Measurements from ENCODE around the gene MADCAM1.
A peak's percentile ranks its signal among the peaks of the same experiment; 100 is the strongest.

MADCAM1 gene

DNA sequence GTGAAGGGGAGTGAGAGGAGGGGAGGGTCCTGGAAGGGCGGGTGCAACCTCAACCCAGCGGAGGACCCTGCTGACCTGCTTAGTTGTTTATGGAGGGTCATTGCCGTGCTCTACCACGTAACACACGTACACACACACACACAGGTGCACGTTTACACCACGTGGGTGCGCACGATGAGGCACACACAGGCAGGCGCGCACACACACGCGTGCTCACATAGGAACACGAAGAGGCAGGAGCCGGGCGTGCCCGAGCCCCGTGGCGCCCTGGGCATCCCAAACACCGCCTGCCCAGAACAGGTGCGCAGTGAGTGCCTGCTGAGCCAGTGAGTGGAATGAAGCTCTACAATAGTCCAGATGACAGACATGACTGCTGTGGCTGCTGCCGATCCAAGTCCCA, 11.2 kb upstream of the MADCAM1 start:
- H3K9me3 ChIP-seq (ENCODE audit: low read length): 0 out of 2 replicates have a peak, but pooled peaks cover 3% of the 10 kb centered on the region
- no peak overlapping the region for H3K4me3 ChIP-seq (ENCODE audit: low read depth, low read length, poor library complexity, severe bottlenecking)
- no peaks in the 10 kb centered on the region for H4K20me1 ChIP-seq (ENCODE audit: insufficient read depth, low read length)
- H3K79me2 ChIP-seq (ENCODE audit: insufficient read depth, low read length): no peaks in the 10 kb centered on the region
- H3K4me2 ChIP-seq (ENCODE audit: low read length): no peak overlapping the region
- peaks cover 9% of the 10 kb centered on the region for H3F3A ChIP-seq (ENCODE audit: insufficient read depth, low read length)
- peaks cover 8% of the 10 kb centered on the region for H3K4me1 ChIP-seq (ENCODE audit: insufficient read depth, low read length, severe bottlenecking)
- H3K27me3 ChIP-seq (ENCODE audit: insufficient read depth, low read length): no peaks in the 10 kb centered on the region
- H2AFZ ChIP-seq (ENCODE audit: low read length): no peak overlapping the region
- H3K9ac ChIP-seq (ENCODE audit: low read length): no peak overlapping the region
- H3K36me3 ChIP-seq (ENCODE audit: insufficient read depth, low read length): no peaks in the 10 kb centered on the region; the same call in 1 of the 2 replicates
- TF ChIP-seq EZH2 (IDR thresholded peaks at IDR 0.05; ENCODE audit: borderline replicate concordance, low read length): no peak
- TF ChIP-seq, protein P1, sequence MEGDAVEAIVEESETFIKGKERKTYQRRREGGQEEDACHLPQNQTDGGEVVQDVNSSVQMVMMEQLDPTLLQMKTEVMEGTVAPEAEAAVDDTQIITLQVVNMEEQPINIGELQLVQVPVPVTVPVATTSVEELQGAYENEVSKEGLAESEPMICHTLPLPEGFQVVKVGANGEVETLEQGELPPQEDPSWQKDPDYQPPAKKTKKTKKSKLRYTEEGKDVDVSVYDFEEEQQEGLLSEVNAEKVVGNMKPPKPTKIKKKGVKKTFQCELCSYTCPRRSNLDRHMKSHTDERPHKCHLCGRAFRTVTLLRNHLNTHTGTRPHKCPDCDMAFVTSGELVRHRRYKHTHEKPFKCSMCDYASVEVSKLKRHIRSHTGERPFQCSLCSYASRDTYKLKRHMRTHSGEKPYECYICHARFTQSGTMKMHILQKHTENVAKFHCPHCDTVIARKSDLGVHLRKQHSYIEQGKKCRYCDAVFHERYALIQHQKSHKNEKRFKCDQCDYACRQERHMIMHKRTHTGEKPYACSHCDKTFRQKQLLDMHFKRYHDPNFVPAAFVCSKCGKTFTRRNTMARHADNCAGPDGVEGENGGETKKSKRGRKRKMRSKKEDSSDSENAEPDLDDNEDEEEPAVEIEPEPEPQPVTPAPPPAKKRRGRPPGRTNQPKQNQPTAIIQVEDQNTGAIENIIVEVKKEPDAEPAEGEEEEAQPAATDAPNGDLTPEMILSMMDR (IDR thresholded peaks at IDR 0.05; ENCODE audit: low read length): no peak
- H3K9me2 ChIP-seq (ENCODE audit: low read depth, low read length): no peaks in the 10 kb centered on the region
- H3K27ac ChIP-seq (ENCODE audit: low read depth, low read length, poor library complexity, severe bottlenecking): no peak overlapping the region

DNA sequence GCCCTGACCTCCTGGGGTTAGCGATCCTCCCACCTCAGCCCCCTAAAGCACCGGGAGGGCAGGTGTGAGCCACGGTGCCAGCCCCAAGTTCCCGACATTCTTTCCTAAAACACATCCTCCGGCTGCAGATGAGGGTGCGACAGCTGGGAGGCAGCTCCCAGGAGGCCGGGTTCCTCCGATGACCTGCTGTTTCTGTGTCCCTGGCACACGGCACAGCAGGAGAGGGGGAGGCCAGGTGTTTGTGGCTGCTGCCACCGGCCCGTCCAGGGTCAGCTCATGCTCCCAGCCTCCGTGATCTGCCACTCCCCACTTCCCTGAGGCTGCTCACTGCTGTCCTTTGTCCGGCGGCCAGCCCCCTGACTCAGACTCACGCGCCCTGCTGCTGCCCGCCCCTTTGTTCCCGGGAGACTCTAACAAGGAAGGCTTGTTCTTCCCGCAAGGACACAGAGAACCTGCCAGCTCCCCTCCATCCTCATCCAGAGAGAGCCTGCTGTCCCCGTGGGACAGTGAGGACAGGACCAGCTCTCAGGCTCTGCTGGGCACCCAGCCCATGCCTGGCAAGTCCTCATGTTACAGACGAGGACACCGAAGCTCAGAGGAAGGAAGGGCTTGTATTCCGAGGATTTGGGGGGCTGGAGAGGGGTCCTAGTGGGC, 10.6 kb upstream of the MADCAM1 start:
- Histone ChIP-seq H3K27me3 (ENCODE audit: insufficient read depth, low read length) (no peaks in the 10 kb centered on the region), H3K4me1 (ENCODE audit: insufficient read depth, low read length, severe bottlenecking) (peaks cover 8% of the 10 kb centered on the region), H3K9ac (ENCODE audit: low read length) (no peak overlapping the region), H3K9me3 (ENCODE audit: low read length) (no peaks in the 10 kb centered on the region), H3K79me2 (ENCODE audit: insufficient read depth, low read length) (no peaks in the 10 kb centered on the region), H2AFZ (ENCODE audit: low read length) (no peak overlapping the region), H3K4me3 (ENCODE audit: low read depth, low read length, poor library complexity, severe bottlenecking) (no peak overlapping the region), H3K36me3 (ENCODE audit: insufficient read depth, low read length) (no peaks in the 10 kb centered on the region; the same call in 1 of the 2 replicates), H3K27ac (ENCODE audit: low read depth, low read length, poor library complexity, severe bottlenecking) (no peak overlapping the region), H3K4me2 (ENCODE audit: low read length) (no peak overlapping the region), H4K20me1 (ENCODE audit: insufficient read depth, low read length) (no peaks in the 10 kb centered on the region), H3K9me2 (ENCODE audit: low read depth, low read length) (no peaks in the 10 kb centered on the region), H3F3A (ENCODE audit: insufficient read depth, low read length) (peaks cover 4% of the 10 kb centered on the region)
- TF ChIP-seq, protein P1 (IDR thresholded peaks at IDR 0.05; ENCODE audit: low read length): no peak
- TF ChIP-seq EZH2 (IDR thresholded peaks at IDR 0.05; ENCODE audit: borderline replicate concordance, low read length): no peak

DNA sequence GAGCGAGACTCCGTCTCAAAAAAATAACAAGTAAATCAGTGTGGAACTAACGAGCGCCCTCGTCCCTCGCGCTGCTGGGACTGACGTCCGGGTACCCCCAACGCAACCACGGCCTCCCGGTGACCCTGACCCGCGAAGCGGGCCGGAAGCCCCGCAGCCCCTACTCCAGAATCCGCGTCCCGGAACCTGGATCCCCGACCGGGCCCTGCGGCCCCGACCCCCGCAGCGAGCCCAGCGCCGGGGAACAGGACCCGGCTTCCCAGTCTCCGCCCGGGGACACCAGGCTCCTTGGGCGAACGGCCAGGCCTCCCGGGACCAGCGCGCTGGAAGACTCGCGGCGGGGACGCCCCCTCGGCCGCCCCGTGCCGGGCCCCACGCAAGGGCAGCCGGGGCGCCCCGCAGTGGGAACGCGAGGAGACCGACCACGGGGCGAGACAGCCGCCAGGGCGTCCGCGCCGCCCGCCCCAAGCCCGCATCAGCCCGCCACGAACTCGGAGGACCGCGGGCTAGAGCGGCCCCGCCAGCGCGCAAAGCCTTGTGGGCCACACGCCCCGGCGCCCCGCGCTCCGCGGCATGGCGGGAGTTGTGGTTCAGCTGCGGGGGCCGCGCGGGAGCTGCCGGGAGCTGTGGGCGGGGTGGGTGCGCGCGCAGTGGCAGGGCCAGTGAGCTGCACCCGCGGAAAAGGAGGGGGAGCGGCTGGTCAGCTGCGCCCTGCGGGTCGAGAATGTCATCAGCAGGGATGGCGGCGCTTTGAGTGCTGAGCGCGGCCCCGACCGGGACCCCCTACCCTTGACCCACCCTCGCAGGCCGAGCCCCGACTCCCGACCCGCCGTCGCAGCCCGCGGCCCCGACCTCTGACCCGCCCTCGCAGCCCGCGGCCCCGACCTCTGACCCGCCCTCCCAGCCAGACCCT, 7.5 kb upstream of the MADCAM1 start:
- H3K9ac ChIP-seq (ENCODE audit: low read length): peak overlapping the region; percentile 96
- peaks cover 8% of the 10 kb centered on the region for H3K4me1 ChIP-seq (ENCODE audit: insufficient read depth, low read length, severe bottlenecking)
- no peaks in the 10 kb centered on the region for H3K79me2 ChIP-seq (ENCODE audit: insufficient read depth, low read length)
- H3K4me2 ChIP-seq (ENCODE audit: low read length): peak overlapping the region; percentile 93
- H2AFZ ChIP-seq (ENCODE audit: low read length): no peak overlapping the region
- peak overlapping the region; percentile 89 for H3K4me3 ChIP-seq (ENCODE audit: low read depth, low read length, poor library complexity, severe bottlenecking)
- no peaks in the 10 kb centered on the region for H3F3A ChIP-seq (ENCODE audit: insufficient read depth, low read length)
- no peaks in the 10 kb centered on the region for H3K9me3 ChIP-seq (ENCODE audit: low read length)
- H3K9me2 ChIP-seq (ENCODE audit: low read depth, low read length): no peaks in the 10 kb centered on the region
- TF ChIP-seq, protein P1 (IDR thresholded peaks at IDR 0.05; ENCODE audit: low read length): no peak
- TF ChIP-seq EZH2 (IDR thresholded peaks at IDR 0.05; ENCODE audit: borderline replicate concordance, low read length): no peak
- H3K27me3 ChIP-seq (ENCODE audit: insufficient read depth, low read length): no peaks in the 10 kb centered on the region
- no peaks in the 10 kb centered on the region; the same call in 1 of the 2 replicates for H3K36me3 ChIP-seq (ENCODE audit: insufficient read depth, low read length)
- no peaks in the 10 kb centered on the region for H4K20me1 ChIP-seq (ENCODE audit: insufficient read depth, low read length)
- peak overlapping the region; percentile 11 for H3K27ac ChIP-seq (ENCODE audit: low read depth, low read length, poor library complexity, severe bottlenecking)
